ENCODE results near the gene FPR1. TPM values are rescaled to one million over a fixed set of nuclear protein-coding genes. Genes with fewer than 3 reads are reported as not detected.

The FPR1 gene
- polyA plus RNA-seq, 2 donors, result 0.49 to 1.00 TPM

DNA sequence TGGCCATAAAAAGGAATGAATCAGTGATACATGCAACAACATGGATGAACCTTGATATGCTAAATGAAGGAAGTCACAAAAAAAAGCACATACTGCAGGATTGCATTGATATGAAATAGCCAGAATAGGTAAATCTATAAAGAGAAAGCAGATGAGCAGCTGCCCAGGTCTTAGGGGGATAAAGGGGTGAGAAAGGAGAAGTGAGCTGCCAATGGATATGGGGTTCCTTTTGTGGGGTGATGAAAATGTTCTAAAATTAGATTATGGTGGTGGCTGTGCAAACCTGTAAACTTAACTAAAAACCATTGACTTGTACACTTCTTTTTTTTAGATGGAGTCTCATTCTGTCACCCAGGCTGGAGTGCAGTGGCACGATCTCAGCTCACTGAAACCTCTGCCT is 40.0 kb downstream of the FPR1 start:
- H3K27me3 ChIP-seq (ENCODE audit: control insufficient read depth in 1 of 2, insufficient read depth in 2 of 2, low read length in 2 of 2), result no peaks in the 10 kb centered on the region

GRCh38 chr19:51710163-51710562 is 41.5 kb downstream of the FPR1 start:
- no peaks in the 10 kb centered on the region for H3K27me3 ChIP-seq (ENCODE audit: control insufficient read depth in 1 of 2, insufficient read depth in 2 of 2, low read length in 2 of 2)
- peaks cover 0 to 3% of the 10 kb centered on the region in 2 donors for H3K4me1 ChIP-seq (ENCODE audit: control insufficient read depth in 2 of 2, insufficient read depth in 2 of 2, low read length in 1 of 2)
- 39 to 69% methylated on average over 2 of the region's 2 CpGs for WGBS, 2 donors
- no peaks in the 10 kb centered on the region for H3K36me3 ChIP-seq (ENCODE audit: control insufficient read depth in 2 of 2, insufficient read depth in 2 of 2, low read length in 1 of 2)
- no peak overlapping the region for H3K27ac ChIP-seq (ENCODE audit: low read depth in 2 of 2, low read length in 1 of 2)
- no peaks in the 10 kb centered on the region for H3K9me3 ChIP-seq (ENCODE audit: control insufficient read depth in 2 of 2, insufficient read depth in 1 of 2, low read depth in 1 of 2, low read length in 1 of 2)
- H3K4me3 ChIP-seq (ENCODE audit: low read depth in 1 of 2, low read length in 2 of 2), result no peak overlapping the region

More for the DNA sequence above, 40.0 kb downstream of the FPR1 start:
- Histone ChIP-seq H3K9me3 (ENCODE audit: control insufficient read depth in 2 of 2, insufficient read depth in 1 of 2, low read depth in 1 of 2, low read length in 1 of 2) (no peaks in the 10 kb centered on the region), H3K4me3 (ENCODE audit: low read depth in 1 of 2, low read length in 2 of 2) (no peak overlapping the region), H3K27ac (ENCODE audit: low read depth in 2 of 2, low read length in 1 of 2) (no peak overlapping the region), H3K4me1 (ENCODE audit: control insufficient read depth in 2 of 2, insufficient read depth in 2 of 2, low read length in 1 of 2) (peaks cover 0 to 3% of the 10 kb centered on the region in 2 donors), H3K36me3 (ENCODE audit: control insufficient read depth in 2 of 2, insufficient read depth in 2 of 2, low read length in 1 of 2) (no peaks in the 10 kb centered on the region)
- WGBS, 2 donors, result 81 to 91% methylated on average over 1 of the region's 1 CpG

- 55 to 64% methylated on average over 6 of the region's 6 CpGs for WGBS, 2 donors
- Histone ChIP-seq H3K4me1 (ENCODE audit: control insufficient read depth in 2 of 2, insufficient read depth in 2 of 2, low read length in 1 of 2) (peaks cover 0 to 3% of the 10 kb centered on the region in 2 donors), H3K36me3 (ENCODE audit: control insufficient read depth in 2 of 2, insufficient read depth in 2 of 2, low read length in 1 of 2) (no peaks in the 10 kb centered on the region), H3K27ac (ENCODE audit: low read depth in 2 of 2, low read length in 1 of 2) (no peak overlapping the region), H3K4me3 (ENCODE audit: low read depth in 1 of 2, low read length in 2 of 2) (no peak overlapping the region), H3K9me3 (ENCODE audit: control insufficient read depth in 2 of 2, insufficient read depth in 1 of 2, low read depth in 1 of 2, low read length in 1 of 2) (no peaks in the 10 kb centered on the region), H3K27me3 (ENCODE audit: control insufficient read depth in 1 of 2, insufficient read depth in 2 of 2, low read length in 2 of 2) (no peaks in the 10 kb centered on the region)
These were observed 42.1 kb downstream of the FPR1 start for GRCh38 chr19:51709575-51709974.

GRCh38 chr19:51708811-51709210 is 42.9 kb downstream of the FPR1 start:
- Histone ChIP-seq H3K27me3 (ENCODE audit: control insufficient read depth in 1 of 2, insufficient read depth in 2 of 2, low read length in 2 of 2) (no peaks in the 10 kb centered on the region), H3K4me1 (ENCODE audit: control insufficient read depth in 2 of 2, insufficient read depth in 2 of 2, low read length in 1 of 2) (peaks cover 0 to 2% of the 10 kb centered on the region in 2 donors), H3K36me3 (ENCODE audit: control insufficient read depth in 2 of 2, insufficient read depth in 2 of 2, low read length in 1 of 2) (no peaks in the 10 kb centered on the region), H3K27ac (ENCODE audit: low read depth in 2 of 2, low read length in 1 of 2) (no peak overlapping the region), H3K9me3 (ENCODE audit: control insufficient read depth in 2 of 2, insufficient read depth in 1 of 2, low read depth in 1 of 2, low read length in 1 of 2) (no peaks in the 10 kb centered on the region), H3K4me3 (ENCODE audit: low read depth in 1 of 2, low read length in 2 of 2) (no peak overlapping the region)
- WGBS, 2 donors, result 76 to 79% methylated on average over 4 of the region's 4 CpGs

DNA sequence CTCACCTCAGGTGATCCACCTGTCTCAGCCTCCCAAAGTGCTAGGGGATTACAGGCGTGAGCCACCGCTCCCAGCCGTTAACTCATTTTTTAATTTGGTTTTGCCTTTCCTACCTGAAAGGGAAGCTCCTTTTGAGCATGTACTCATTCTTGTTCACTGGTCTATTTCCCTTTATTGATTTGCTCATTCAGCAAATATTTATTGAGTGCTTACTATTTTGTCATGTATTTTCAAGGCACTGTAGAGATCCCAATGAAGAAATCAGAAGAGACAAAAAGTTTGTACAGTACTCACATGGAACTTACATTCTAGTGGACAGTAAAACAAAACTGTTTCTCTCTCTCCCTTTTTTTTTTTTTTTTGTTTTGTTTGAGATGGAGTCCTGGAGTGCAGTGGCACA is 44.8 kb downstream of the FPR1 start:
- Histone ChIP-seq H3K4me1 (ENCODE audit: control insufficient read depth in 2 of 2, insufficient read depth in 2 of 2, low read length in 1 of 2) (peaks cover 4 to 8% of the 10 kb centered on the region in 2 donors), H3K27ac (ENCODE audit: low read depth in 2 of 2, low read length in 1 of 2) (no peak overlapping the region), H3K36me3 (ENCODE audit: control insufficient read depth in 2 of 2, insufficient read depth in 2 of 2, low read length in 1 of 2) (no peaks in the 10 kb centered on the region), H3K4me3 (ENCODE audit: low read depth in 1 of 2, low read length in 2 of 2) (no peak overlapping the region), H3K9me3 (ENCODE audit: control insufficient read depth in 2 of 2, insufficient read depth in 1 of 2, low read depth in 1 of 2, low read length in 1 of 2) (no peaks in the 10 kb centered on the region), H3K27me3 (ENCODE audit: control insufficient read depth in 1 of 2, insufficient read depth in 2 of 2, low read length in 2 of 2) (no peaks in the 10 kb centered on the region)
- 93 to 96% methylated on average over 3 of the region's 3 CpGs for WGBS, 2 donors

GRCh38 chr19:51706296-51706695 is 45.4 kb downstream of the FPR1 start:
- H3K4me3 ChIP-seq (ENCODE audit: low read depth in 1 of 2, low read length in 2 of 2), result no peak overlapping the region
- H3K9me3 ChIP-seq (ENCODE audit: control insufficient read depth in 2 of 2, insufficient read depth in 1 of 2, low read depth in 1 of 2, low read length in 1 of 2), result no peaks in the 10 kb centered on the region
- 98 to 100% methylated on average over 4 of the region's 4 CpGs for WGBS, 2 donors
- H3K36me3 ChIP-seq (ENCODE audit: control insufficient read depth in 2 of 2, insufficient read depth in 2 of 2, low read length in 1 of 2), result no peaks in the 10 kb centered on the region
- no peaks in the 10 kb centered on the region for H3K27me3 ChIP-seq (ENCODE audit: control insufficient read depth in 1 of 2, insufficient read depth in 2 of 2, low read length in 2 of 2)
- H3K4me1 ChIP-seq (ENCODE audit: control insufficient read depth in 2 of 2, insufficient read depth in 2 of 2, low read length in 1 of 2), result peaks cover 4 to 10% of the 10 kb centered on the region in 2 donors
- no peak overlapping the region for H3K27ac ChIP-seq (ENCODE audit: low read depth in 2 of 2, low read length in 1 of 2)

- Histone ChIP-seq H3K36me3 (ENCODE audit: control insufficient read depth in 2 of 2, insufficient read depth in 2 of 2, low read length in 1 of 2) (no peaks in the 10 kb centered on the region), H3K4me1 (ENCODE audit: control insufficient read depth in 2 of 2, insufficient read depth in 2 of 2, low read length in 1 of 2) (peaks cover 4 to 10% of the 10 kb centered on the region in 2 donors), H3K27me3 (ENCODE audit: control insufficient read depth in 1 of 2, insufficient read depth in 2 of 2, low read length in 2 of 2) (no peaks in the 10 kb centered on the region), H3K4me3 (ENCODE audit: low read depth in 1 of 2, low read length in 2 of 2) (peak overlapping the region; percentile 62 to 72), H3K27ac (ENCODE audit: low read depth in 2 of 2, low read length in 1 of 2) (peak overlapping the region; percentile 91 to 94), H3K9me3 (ENCODE audit: control insufficient read depth in 2 of 2, insufficient read depth in 1 of 2, low read depth in 1 of 2, low read length in 1 of 2) (no peaks in the 10 kb centered on the region)
- 18 to 31% methylated on average over 4 of the region's 4 CpGs for WGBS, 2 donors
These were observed 47.1 kb downstream of the FPR1 start for GRCh38 chr19:51704626-51705025.

- Histone ChIP-seq H3K4me3 (ENCODE audit: low read depth in 1 of 2, low read length in 2 of 2) (peak overlapping the region; percentile 62 to 72), H3K36me3 (ENCODE audit: control insufficient read depth in 2 of 2, insufficient read depth in 2 of 2, low read length in 1 of 2) (no peaks in the 10 kb centered on the region), H3K4me1 (ENCODE audit: control insufficient read depth in 2 of 2, insufficient read depth in 2 of 2, low read length in 1 of 2) (peaks cover 4 to 10% of the 10 kb centered on the region in 2 donors), H3K9me3 (ENCODE audit: control insufficient read depth in 2 of 2, insufficient read depth in 1 of 2, low read depth in 1 of 2, low read length in 1 of 2) (no peaks in the 10 kb centered on the region), H3K27ac (ENCODE audit: low read depth in 2 of 2, low read length in 1 of 2) (peak overlapping the region; percentile 91 to 94), H3K27me3 (ENCODE audit: control insufficient read depth in 1 of 2, insufficient read depth in 2 of 2, low read length in 2 of 2) (no peaks in the 10 kb centered on the region)
- WGBS, 2 donors, result 1 to 2% methylated on average over 64 to 74 of the region's 74 CpGs
These were observed 47.8 kb downstream of the FPR1 start for GRCh38 chr19:51703575-51704515.

DNA sequence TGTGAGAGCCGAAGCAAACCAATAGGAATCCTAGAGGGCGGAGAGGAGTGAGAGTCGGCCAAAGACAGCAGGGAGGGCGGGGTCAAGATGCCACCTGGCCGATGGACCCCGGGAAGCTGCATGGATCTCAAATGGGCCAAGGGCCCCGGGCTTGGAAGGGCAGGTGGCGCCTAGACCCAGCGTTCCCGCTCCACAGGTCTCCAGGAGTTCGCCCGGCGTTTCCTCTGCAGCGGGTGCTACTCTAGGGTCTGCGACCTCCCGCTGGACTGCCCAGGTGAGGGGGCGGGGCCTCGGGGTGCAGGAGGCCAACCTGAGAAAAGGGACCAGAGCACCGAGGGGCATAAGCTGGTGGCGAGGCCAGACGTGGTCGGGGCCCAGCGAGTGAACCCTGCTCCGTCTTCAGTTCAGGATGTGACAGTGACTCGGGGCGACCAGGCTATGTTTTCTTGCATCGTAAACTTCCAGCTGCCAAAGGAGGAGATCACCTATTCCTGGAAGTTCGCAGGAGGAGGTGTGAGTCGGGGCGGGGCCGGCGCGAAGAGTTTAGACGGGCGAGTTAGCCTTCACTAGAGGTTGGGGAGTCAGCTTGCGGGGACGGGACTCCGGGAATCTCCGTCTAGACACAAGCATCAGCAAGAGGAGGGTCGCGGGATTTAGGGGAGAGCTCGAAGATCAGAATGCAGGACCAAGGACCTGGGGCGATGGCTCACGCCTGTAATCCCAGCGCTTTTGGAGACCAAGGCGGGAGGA is 48.7 kb downstream of the FPR1 start:
- H3K27me3 ChIP-seq (ENCODE audit: control insufficient read depth in 1 of 2, insufficient read depth in 2 of 2, low read length in 2 of 2), result no peaks in the 10 kb centered on the region
- H3K9me3 ChIP-seq (ENCODE audit: control insufficient read depth in 2 of 2, insufficient read depth in 1 of 2, low read depth in 1 of 2, low read length in 1 of 2), result no peaks in the 10 kb centered on the region
- peak overlapping the region; percentile 62 to 72 for H3K4me3 ChIP-seq (ENCODE audit: low read depth in 1 of 2, low read length in 2 of 2)
- H3K36me3 ChIP-seq (ENCODE audit: control insufficient read depth in 2 of 2, insufficient read depth in 2 of 2, low read length in 1 of 2), result no peaks in the 10 kb centered on the region
- peak overlapping the region; percentile 91 to 94 for H3K27ac ChIP-seq (ENCODE audit: low read depth in 2 of 2, low read length in 1 of 2)
- 19 to 22% methylated on average over 42 to 46 of the region's 46 CpGs for WGBS, 2 donors
- H3K4me1 ChIP-seq (ENCODE audit: control insufficient read depth in 2 of 2, insufficient read depth in 2 of 2, low read length in 1 of 2), result peaks cover 4 to 10% of the 10 kb centered on the region in 2 donors

All from esophagus (tissue), 2 donors.